Hepatic stellate cell (primary cell): ENCODE results near the gene TNFSF10.
"Not testable (repeated sequence)": the region's sequence is repeated elsewhere in the genome, so short reads cannot be mapped to it uniquely, and the experiment has no call there.

Experiments
- DNase-seq: peaks from one replicate; pipeline ENCODE4 v3.0.0; 2011; ENCODE audit warnings: low spot score

TNFSF10 gene

DNA sequence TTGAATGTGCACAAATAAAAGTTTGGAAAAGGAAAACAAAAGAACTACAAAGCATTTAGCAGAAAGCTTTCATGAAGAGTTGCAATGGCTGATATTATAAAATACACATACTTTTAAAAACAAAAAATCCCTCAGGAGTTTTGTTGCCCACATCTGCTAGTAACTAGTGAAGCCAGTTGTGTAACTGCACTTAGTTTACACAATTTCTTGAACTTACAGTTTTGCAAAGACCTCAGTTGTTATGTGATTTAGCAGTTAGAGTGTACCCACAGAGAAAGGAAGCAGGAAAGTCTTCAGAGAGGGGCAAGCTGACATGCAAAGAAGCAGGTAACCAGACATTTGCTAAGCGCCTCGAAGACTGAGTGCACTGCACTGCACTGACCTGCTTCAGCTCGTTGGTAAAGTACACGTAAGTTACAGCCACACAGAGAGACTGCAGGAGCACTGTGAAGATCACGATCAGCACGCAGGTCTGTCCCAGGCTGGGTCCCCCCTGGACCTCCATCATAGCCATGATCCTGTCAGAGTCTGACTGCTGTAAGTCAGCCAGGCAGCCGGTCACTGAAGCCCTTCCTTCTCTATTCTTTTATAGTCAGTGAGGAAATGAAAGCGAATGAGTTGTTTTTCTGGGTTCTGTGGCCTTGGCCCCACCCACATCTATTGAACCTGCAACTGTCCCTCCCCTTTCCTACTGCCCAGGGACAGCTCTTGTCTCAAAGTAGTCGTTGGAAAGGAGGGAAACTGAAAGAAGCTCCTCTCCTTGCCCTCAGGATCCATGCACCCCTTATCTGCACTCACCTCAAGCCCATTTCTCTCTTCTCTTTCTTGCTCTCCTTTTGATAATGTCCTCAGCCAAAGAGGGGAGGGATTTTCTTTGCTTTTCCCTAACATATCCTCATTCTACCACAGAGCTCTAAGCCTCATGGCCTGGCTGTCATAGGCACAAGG is at the start of gene TNFSF10:
TNFSF10 (minus strand) TSS at position 560 of the 948 bp plus-strand sequence; CDS start at position 514, 46 bp downstream.
- DNase-seq = no peak

DNA sequence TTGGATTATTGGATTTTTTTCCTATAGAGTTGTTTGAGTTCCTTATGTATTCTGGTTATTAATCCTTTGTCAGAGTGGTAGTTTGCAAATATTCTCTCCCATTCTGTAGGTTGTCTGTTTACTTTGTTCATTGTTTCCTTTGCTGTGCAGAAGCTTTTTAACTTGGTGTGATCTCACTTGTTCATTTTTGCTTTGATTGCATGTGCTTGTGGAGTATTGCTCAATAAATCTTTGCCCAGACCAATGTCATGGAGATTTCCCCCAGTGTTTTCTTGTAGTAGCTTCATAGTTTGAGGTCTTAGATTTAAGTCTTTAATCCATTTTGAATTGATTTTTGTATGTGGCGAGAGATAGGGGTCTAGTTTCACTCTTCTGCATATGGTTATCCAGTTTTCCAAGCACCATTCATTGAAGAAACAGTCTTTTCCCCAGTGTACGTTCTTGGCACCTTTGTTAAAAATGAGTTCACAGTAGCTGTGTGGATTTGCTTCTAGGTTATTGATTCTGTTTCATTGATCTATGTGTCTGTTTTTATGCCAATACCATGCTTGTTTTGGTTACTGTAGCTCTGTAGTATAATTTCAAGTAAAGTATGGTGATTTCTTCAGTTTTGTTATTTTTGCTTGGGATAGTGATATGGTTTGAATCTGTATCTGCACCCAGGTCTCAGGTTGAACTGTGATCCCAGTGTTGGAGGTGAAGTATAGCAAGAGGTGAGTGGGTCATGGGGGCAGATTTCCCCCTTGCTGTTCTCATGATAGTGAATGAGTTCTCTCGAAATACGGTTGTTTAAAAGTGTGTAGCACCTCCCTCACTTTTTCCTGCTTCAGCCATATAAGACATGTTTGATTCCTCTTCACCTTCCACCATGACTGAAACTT is 46.1 kb upstream of the TNFSF10 start:
- no peak for DNase-seq

GRCh38 chr3:172568701-172569100 is 45.5 kb upstream of the TNFSF10 start:
- no peak for DNase-seq

GRCh38 chr3:172566785-172567184 is 43.6 kb upstream of the TNFSF10 start:
- not testable (repeated sequence) for DNase-seq

GRCh38 chr3:172564499-172564898 is 41.3 kb upstream of the TNFSF10 start:
- DNase-seq = no peak

DNA sequence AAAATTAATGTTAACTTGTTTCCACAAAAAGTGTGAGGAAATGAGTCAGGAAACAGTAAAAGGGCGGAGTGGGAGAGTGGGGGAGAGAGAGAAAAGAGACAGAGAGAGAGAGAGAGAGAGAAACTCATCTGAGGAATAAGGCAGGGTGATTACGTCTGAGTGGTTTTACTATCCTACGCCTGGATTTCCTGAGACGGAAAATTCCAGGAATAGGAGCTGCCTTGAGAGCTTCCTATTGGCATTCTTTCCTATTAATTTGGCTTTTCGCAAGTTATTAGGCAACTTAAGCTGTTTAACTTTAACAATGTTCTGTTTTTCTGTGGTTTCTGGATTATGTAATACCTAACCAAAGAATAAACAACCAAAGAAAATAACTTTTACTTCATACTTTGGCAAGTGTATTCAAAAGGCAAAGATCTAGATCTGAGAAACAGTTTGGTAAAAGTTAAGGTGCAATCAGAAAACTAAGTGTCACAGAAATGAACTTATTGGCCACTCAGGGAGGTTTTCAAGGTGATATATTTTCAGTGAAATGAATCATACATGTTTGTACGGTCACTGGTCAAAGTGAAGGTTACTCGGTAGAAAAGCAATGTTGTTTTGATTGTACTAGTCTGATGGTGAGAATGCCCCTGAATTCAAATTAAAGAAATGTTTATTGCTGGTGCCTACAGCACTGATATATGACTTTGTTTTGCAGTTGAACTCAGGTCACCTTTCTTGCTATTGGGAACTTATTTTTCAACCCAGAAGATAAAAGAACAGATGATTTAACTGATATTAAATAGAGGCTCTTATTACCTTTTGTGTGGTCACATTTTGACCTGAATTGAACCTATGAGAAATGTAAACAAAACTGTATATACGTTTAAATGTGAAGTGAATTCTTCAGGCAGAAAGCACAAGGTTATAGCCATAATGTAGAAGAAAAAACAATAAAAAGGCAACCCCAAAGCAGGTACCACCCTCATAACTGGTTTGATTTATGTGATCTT is 39.9 kb upstream of the TNFSF10 start:
- no peak for DNase-seq

DNA sequence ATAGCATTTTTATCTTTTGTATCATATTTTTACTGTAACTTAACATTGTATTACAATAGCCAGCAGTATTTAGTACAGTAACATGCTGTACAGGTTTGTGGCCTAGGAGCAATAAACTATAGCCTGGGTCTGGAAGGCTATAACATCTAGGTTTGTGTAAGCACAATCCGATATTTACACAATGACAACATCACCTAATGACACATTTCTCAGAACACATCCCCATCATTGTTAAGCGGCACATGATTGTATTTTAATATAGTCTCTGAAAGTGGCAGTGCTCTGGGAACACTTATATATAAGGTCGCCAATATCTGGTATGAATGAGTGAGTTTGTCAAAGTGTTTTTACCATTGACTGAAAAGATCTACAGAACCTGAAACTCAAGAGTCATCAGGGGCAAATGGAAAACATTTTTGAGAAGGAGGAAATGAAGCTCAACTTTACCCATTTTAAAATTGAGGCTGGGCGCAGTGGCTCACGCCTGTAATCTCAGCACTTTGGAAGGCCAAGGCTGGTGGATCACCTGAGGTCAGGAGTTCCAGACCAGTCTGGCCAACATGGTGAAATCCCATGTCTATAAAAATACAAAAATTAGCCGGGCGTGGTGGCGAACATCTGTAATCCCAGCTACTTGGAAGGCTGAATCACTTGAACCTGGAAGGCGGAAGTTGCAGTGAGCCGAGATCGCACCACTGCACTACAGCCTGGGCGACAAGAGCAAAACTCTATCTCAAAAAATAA is 38.8 kb upstream of the TNFSF10 start:
- no peak for DNase-seq

DNA sequence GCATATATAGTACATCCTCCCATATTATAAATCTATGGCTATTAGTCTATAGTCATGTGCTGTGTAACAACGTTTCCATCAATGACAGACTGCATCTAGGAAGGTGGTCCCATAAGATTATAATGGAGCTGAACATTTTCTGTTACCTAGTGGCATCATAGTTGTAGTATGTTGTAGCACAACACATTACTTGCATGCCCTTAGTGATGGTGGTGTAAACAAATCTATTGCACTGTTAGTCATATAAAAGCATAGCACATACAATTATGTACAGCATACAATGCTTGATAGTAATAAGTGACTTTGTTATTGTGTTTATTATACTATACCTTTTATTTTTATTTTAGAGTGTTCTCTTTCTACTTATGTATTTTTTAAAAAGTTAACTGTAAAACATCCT is 37.4 kb upstream of the TNFSF10 start:
- DNase-seq = no peak

- DNase-seq = no peak
These were observed 36.8 kb upstream of the TNFSF10 start for GRCh38 chr3:172560026-172560425.

- DNase-seq = no peak
These were observed 35.8 kb upstream of the TNFSF10 start for GRCh38 chr3:172559020-172559419.

- DNase-seq = no peak
These were observed 34.4 kb upstream of the TNFSF10 start for GRCh38 chr3:172557515-172558220.

DNA sequence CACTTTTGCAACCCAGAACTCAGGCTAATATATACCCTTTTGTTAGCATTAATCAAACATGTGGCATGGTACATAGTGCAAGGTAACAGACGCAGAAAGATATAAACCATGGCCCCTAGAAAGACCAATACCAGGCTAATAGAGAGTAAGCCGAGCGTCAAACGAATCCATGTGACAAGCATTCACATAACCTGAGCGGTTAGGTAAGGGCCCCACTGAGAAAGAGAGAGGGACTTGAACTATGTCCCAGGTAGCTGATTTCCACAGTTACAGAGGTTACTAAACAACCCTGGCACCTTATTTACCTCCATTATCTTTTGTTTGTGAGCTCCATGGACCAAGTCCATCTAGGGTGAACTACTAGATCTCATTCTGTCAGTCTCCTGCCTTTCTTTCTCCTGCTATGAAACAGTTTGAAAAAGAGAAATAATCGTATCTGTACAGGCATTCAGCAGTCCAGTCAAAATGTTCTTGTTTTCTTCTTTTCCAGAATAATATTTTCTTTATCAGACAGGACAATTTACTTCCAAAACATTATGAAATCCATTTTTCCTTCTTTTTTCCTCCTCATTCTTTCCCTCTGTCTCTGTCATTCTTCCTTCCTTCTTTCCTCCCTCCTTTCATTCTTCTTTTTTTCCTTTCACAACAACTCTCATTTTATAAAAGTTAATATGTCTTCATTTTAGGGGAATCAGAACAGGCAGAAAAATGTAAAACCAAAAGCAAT is 30.5 kb upstream of the TNFSF10 start:
- no peak for DNase-seq

DNA sequence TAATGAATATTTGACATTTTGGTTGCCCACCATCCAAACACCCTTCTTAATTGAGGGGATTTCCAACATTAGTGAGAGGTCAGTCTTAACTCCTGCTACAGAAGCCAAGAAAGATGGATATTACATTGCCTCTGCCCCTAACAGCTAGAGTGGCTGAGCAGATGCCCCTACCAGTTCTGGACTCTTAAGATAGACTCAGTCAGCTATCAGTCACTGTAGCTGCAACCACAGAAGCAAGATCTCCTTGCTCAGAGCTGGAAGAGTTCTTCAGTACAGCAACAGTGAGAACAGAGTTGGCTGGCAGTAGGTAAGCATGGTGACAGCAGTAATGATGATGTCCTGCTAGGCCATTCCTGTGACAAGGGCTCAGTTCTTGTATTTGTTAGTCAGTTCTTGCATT is 29.4 kb upstream of the TNFSF10 start:
- no peak for DNase-seq

DNA sequence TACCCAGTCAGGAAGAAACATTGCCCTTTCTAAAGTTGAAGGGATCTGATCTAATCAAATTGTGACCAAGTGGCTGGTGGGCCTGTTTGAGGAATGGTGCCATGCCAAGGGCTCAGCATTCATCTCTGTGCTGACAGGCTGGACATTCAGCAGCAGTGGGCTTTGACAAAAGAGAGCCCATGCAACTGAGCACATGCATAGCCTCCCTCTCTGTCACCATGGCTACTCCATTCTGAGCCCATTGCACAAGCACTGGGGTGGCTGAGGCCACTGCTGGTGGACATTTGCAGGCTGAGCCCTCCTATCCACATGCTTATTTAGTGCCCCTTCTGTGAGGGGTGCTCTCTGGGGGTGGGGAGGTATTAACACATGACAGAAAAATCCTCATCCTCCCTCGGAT is 28.6 kb upstream of the TNFSF10 start:
- no peak for DNase-seq

GRCh38 chr3:172550347-172550943 is 27.2 kb upstream of the TNFSF10 start:
- DNase-seq = peak; percentile 40

DNA sequence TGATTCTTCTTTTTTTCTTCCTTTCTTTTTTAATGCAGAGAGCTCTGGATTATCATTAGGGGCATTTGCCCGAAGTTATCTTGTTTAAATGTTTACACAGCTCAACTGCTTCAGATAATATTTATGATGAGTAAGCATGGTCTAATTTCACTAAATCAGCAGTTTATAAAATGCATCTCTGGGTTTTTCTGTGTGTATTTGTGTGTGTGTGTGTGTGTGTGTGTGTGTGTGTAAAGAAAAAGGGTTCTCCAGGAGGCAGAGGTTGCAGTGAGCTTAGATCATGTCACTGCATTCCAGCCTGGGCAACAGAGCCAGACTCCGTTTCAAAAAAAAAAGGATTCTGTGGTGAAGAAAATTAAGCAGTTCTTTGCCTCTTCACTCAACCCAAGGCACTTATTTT is 25.9 kb upstream of the TNFSF10 start:
- DNase-seq = no peak

- DNase-seq = no peak
These were observed 23.5 kb upstream of the TNFSF10 start for GRCh38 chr3:172546628-172547214.

GRCh38 chr3:172546105-172546504 is 22.9 kb upstream of the TNFSF10 start:
- no peak for DNase-seq

DNA sequence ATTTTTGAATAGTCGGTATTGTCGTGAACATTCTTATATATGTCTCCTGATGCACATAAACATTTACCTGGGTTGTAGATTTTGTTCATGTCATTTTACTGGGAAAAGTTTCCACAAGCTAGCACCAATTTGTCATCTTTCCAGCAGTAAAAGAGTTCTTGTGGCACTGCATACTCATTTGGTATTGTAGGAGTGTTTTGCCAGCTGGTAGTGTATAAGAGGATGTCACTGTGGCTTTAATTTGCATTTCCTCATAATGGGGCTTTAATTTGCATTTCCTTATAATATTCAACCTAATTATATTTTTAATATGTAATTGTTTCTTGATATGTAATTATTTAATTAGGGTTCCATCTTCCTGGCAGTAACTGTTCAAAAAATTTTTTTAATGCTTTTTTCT is 21.2 kb upstream of the TNFSF10 start:
- no peak for DNase-seq
